Measurements from ENCODE around the gene PSG3.
"Not testable (repeated sequence)": the region's sequence is repeated elsewhere in the genome, so short reads cannot be mapped to it uniquely, and the experiment has no call there.

The PSG3 gene

GRCh38 chr19:42740381-42740780, at the start of gene PSG3:
TSS of gene PSG3 (minus strand) at chr19:42740481. CDS start at chr19:42740384, 97 bp downstream.
- DNase-seq: not testable (repeated sequence)

GRCh38 chr19:42788766-42789165, 48.5 kb upstream of the PSG3 start:
- not testable (repeated sequence) for DNase-seq

- DNase-seq: not testable (repeated sequence)
Measured at GRCh38 chr19:42787766-42788165, 47.5 kb upstream of the PSG3 start.

GRCh38 chr19:42776750-42777612, 36.7 kb upstream of the PSG3 start:
- DNase-seq: peak; percentile 20

- DNase-seq: not testable (repeated sequence)
Measured at GRCh38 chr19:42774510-42775158, 34.4 kb upstream of the PSG3 start.

- not testable (repeated sequence) for DNase-seq
Measured at GRCh38 chr19:42767319-42767718, 27.0 kb upstream of the PSG3 start.

GRCh38 chr19:42766871-42767270, 26.6 kb upstream of the PSG3 start:
- DNase-seq: not testable (repeated sequence)

- DNase-seq: no peak
Measured at GRCh38 chr19:42764836-42765235, 24.6 kb upstream of the PSG3 start.

GRCh38 chr19:42762789-42763188, 22.5 kb upstream of the PSG3 start:
- DNase-seq: no peak

GRCh38 chr19:42761924-42762295, 21.6 kb upstream of the PSG3 start:
- not testable (repeated sequence) for DNase-seq

- DNase-seq: not testable (repeated sequence)
Measured at GRCh38 chr19:42760954-42761923, 21.0 kb upstream of the PSG3 start.

GRCh38 chr19:42758667-42759066, 18.4 kb upstream of the PSG3 start:
- not testable (repeated sequence) for DNase-seq

- DNase-seq: not testable (repeated sequence)
Measured at GRCh38 chr19:42752246-42752645, 12.0 kb upstream of the PSG3 start.

GRCh38 chr19:42741726-42742607, 1.7 kb upstream of the PSG3 start:
- not testable (repeated sequence) for DNase-seq

- not testable (repeated sequence) for DNase-seq
Measured at GRCh38 chr19:42737581-42738011, 2.7 kb downstream of the PSG3 start.

- DNase-seq: not testable (repeated sequence)
Measured at GRCh38 chr19:42728341-42728740, 11.9 kb downstream of the PSG3 start.

GRCh38 chr19:42714000-42714399, 26.3 kb downstream of the PSG3 start:
- DNase-seq: not testable (repeated sequence)

- not testable (repeated sequence) for DNase-seq
Measured at GRCh38 chr19:42712753-42713152, 27.5 kb downstream of the PSG3 start.

- not testable (repeated sequence) for DNase-seq
Measured at GRCh38 chr19:42710986-42711385, 29.3 kb downstream of the PSG3 start.

- DNase-seq: no peak
Measured at GRCh38 chr19:42697884-42698283, 42.4 kb downstream of the PSG3 start.

GRCh38 chr19:42695811-42696503, 44.3 kb downstream of the PSG3 start:
- no peak for DNase-seq

All from stimulated activated naive CD4-positive, alpha-beta T cell treated with Interleukin-2 at 50 U/mL for 16 hours (primary cell).